Gastroesophageal sphincter (tissue), 3 donors: ENCODE measurements around the gene HMGB4.

ENCODE experiments used
- EP300 ChIP-seq: sonication (generic); formaldehyde crosslinking; IDR thresholded peaks from one replicate; pipeline ENCODE4 v1.6.1; 2017; ENCODE audit warnings: antibody characterized with exemption, mild to moderate bottlenecking
- POLR2A ChIP-seq, 2 donors: fragments of 450-650 bp; IDR thresholded peaks; one replicate each; pipeline ENCODE4 v1.6.1; 2017; ENCODE audit warnings: antibody characterized with exemption in 2 of 2, mild to moderate bottlenecking in 2 of 2, moderate library complexity in 1 of 2
- POLR2AphosphoS5 ChIP-seq: sonication (generic); formaldehyde crosslinking; IDR thresholded peaks from one replicate; pipeline ENCODE4 v1.6.1; 2017; ENCODE audit warnings: antibody characterized with exemption
- TF ChIP-seq, protein P1 (sequence below), 4 experiments: fragments of 200-600 bp in 2 of 4; fragments of 450-650 bp in 2 of 4; sonication (generic) in 1 of 4; IDR thresholded peaks; one replicate each; pipeline ENCODE4 v1.5.1; 2017 to 2019; ENCODE audit warnings: antibody characterized with exemption in 4 of 4, mild to moderate bottlenecking in 2 of 4, moderate library complexity in 2 of 4

DNA sequence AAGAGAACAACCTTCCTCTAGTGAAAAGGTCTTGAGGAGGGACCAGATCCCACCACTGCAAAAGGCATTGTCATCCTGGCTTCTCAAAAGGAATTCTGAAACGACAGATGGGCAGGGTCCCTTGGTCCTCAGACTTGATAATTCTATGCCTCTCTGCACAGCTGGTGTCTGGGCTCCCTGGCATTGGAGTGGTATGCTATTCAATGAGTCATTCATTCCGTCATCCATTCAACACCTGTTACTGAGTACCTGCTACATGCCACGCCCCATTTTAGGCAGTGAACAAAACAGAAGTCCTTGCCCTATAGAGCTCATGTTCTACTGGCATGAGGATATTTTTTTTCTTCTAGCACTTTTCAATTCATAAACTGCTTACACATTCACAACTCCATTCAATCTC is 45.8 kb upstream of the HMGB4 start:
- TF ChIP-seq, protein P1, sequence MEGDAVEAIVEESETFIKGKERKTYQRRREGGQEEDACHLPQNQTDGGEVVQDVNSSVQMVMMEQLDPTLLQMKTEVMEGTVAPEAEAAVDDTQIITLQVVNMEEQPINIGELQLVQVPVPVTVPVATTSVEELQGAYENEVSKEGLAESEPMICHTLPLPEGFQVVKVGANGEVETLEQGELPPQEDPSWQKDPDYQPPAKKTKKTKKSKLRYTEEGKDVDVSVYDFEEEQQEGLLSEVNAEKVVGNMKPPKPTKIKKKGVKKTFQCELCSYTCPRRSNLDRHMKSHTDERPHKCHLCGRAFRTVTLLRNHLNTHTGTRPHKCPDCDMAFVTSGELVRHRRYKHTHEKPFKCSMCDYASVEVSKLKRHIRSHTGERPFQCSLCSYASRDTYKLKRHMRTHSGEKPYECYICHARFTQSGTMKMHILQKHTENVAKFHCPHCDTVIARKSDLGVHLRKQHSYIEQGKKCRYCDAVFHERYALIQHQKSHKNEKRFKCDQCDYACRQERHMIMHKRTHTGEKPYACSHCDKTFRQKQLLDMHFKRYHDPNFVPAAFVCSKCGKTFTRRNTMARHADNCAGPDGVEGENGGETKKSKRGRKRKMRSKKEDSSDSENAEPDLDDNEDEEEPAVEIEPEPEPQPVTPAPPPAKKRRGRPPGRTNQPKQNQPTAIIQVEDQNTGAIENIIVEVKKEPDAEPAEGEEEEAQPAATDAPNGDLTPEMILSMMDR (IDR thresholded peaks at IDR 0.05): no peak
- TF ChIP-seq POLR2AphosphoS5: no peak
- TF ChIP-seq POLR2A (IDR thresholded peaks at IDR 0.05): no peak
- TF ChIP-seq EP300: no peak
